ENCODE measurements around the gene HNF1B. TPM values are rescaled to one million over a fixed set of nuclear protein-coding genes. Genes with fewer than 3 reads are reported as not detected.

The HNF1B gene
- total RNA-seq, 2 experiments from 2014 or later, result not detected

- DNase-seq (no peak), ATAC-seq (ENCODE audit: poor library complexity) (no peak)
- H3K27ac Mint-ChIP-seq, result no peak overlapping the region
- H3K27me3 Mint-ChIP-seq, result peaks cover 51% of the 10 kb centered on the region
- Histone ChIP-seq H3K4me1 (ENCODE audit: insufficient read depth, low read length) (peaks cover 2% of the 10 kb centered on the region), H3K27ac (ENCODE audit: low read depth in 1 of 2, low read length in 2 of 2) (no peak overlapping the region), H3K36me3 (ENCODE audit: insufficient read depth, low read length) (no peaks in the 10 kb centered on the region), H3K4me3 (ENCODE audit: low read length) (no peak overlapping the region), H3K27me3 (ENCODE audit: control insufficient read depth in 1 of 2, insufficient read depth in 2 of 2, low read length in 2 of 2) (peaks cover 2 to 11% of the 10 kb centered on the region in 2 experiments), H3K9me3 (ENCODE audit: control insufficient read depth in 1 of 2, insufficient read depth in 1 of 2, low read length in 2 of 2) (no peaks in the 10 kb centered on the region)
- H3K36me3 Mint-ChIP-seq (ENCODE audit: low read depth), result no peaks in the 10 kb centered on the region
- no peaks in the 10 kb centered on the region for H3K4me1 Mint-ChIP-seq (ENCODE audit: low read depth)
- H3K4me3 Mint-ChIP-seq, result no peak overlapping the region
- ChIA-PET CTCF (no interaction called here), POLR2A (no interaction called here)
- intact Hi-C loops (cut with DNase I, micrococcal nuclease), result no loop called here
- TF ChIP-seq CTCF (IDR thresholded peaks at IDR 0.05), result no peak
- H3K9me3 Mint-ChIP-seq, result no peaks in the 10 kb centered on the region
Measured at GRCh38 chr17:37706446-37706845, 38.4 kb downstream of the HNF1B start.

GRCh38 chr17:37702598-37702997 lies 42.3 kb downstream of the HNF1B start:
- Mint-ChIP-seq H3K4me1 (ENCODE audit: low read depth) (no peaks in the 10 kb centered on the region), H3K4me3 (no peak overlapping the region), H3K27me3 (peaks cover 41% of the 10 kb centered on the region), H3K27ac (no peak overlapping the region), H3K36me3 (ENCODE audit: low read depth) (no peaks in the 10 kb centered on the region), H3K9me3 (no peaks in the 10 kb centered on the region)
- H3K27me3 ChIP-seq (ENCODE audit: control insufficient read depth in 1 of 2, insufficient read depth in 2 of 2, low read length in 2 of 2), result peaks cover 6 to 7% of the 10 kb centered on the region in 2 experiments
- ATAC-seq (ENCODE audit: poor library complexity) (no peak), DNase-seq (no peak)
- intact Hi-C loops (cut with DNase I, micrococcal nuclease), result no loop called here
- no peak for TF ChIP-seq CTCF (IDR thresholded peaks at IDR 0.05)
- ChIA-PET POLR2A (no interaction called here), CTCF (no interaction called here)
- H3K27ac ChIP-seq (ENCODE audit: low read depth in 1 of 2, low read length in 2 of 2), result no peak overlapping the region
- no peak overlapping the region for H3K4me3 ChIP-seq (ENCODE audit: low read length)
- peaks cover 0 to 3% of the 10 kb centered on the region in 2 experiments for H3K9me3 ChIP-seq (ENCODE audit: control insufficient read depth in 1 of 2, insufficient read depth in 1 of 2, low read length in 2 of 2)
- H3K36me3 ChIP-seq (ENCODE audit: insufficient read depth, low read length), result no peaks in the 10 kb centered on the region
- H3K4me1 ChIP-seq (ENCODE audit: insufficient read depth, low read length), result peaks cover 2% of the 10 kb centered on the region

- Mint-ChIP-seq H3K27me3 (peaks cover 39% of the 10 kb centered on the region), H3K27ac (no peak overlapping the region), H3K4me3 (no peak overlapping the region), H3K9me3 (no peaks in the 10 kb centered on the region), H3K4me1 (ENCODE audit: low read depth) (no peaks in the 10 kb centered on the region), H3K36me3 (ENCODE audit: low read depth) (no peaks in the 10 kb centered on the region)
- Histone ChIP-seq H3K9me3 (ENCODE audit: control insufficient read depth in 1 of 2, insufficient read depth in 1 of 2, low read length in 2 of 2) (peaks cover 0 to 3% of the 10 kb centered on the region in 2 experiments), H3K36me3 (ENCODE audit: insufficient read depth, low read length) (no peaks in the 10 kb centered on the region), H3K27me3 (ENCODE audit: control insufficient read depth in 1 of 2, insufficient read depth in 2 of 2, low read length in 2 of 2) (peaks cover under 1 to 6% of the 10 kb centered on the region in 2 experiments), H3K27ac (ENCODE audit: low read depth in 1 of 2, low read length in 2 of 2) (no peak overlapping the region), H3K4me1 (ENCODE audit: insufficient read depth, low read length) (peaks cover 2% of the 10 kb centered on the region), H3K4me3 (ENCODE audit: low read length) (no peak overlapping the region)
- CTCF ChIA-PET, result no interaction called here
- peak in 11 of 14 experiments; percentile 7 to 54 (median 19) for DNase-seq
- peak; percentile 52 for TF ChIP-seq CTCF (IDR thresholded peaks at IDR 0.05)
- POLR2A ChIA-PET, result no interaction called here
- peak; percentile 46 for ATAC-seq (ENCODE audit: poor library complexity)
- intact Hi-C loops (cut with DNase I, micrococcal nuclease), result loop anchor here in 1 of 2 experiments (1.0 kb wide), 1 partner anchor 90 kb away; no protein-coding TSS in a partner anchor
Measured at GRCh38 chr17:37701496-37701898, 43.4 kb downstream of the HNF1B start.
